ENCODE data around the gene PDK1.
"Not testable (repeated sequence)": the region's sequence is repeated elsewhere in the genome, so short reads cannot be mapped to it uniquely, and the experiment has no call there.

The PDK1 gene

GRCh38 chr2:172552547-172553291, 3.2 kb upstream of the PDK1 start:
- DNase-seq, result peak; percentile 91

GRCh38 chr2:172554352-172555271, 1.3 kb upstream of the PDK1 start:
- DNase-seq, result no peak

GRCh38 chr2:172555272-172555521, 693 bp upstream of the PDK1 start:
- DNase-seq, result no peak

GRCh38 chr2:172556284-172557033, 569 bp downstream of the PDK1 start:
- DNase-seq, result peak; percentile 50

GRCh38 chr2:172558372-172558771, 2.5 kb downstream of the PDK1 start:
- DNase-seq, result no peak

- no peak for DNase-seq
Observed at GRCh38 chr2:172560721-172561120, 4.8 kb downstream of the PDK1 start.

GRCh38 chr2:172561270-172561669, 5.4 kb downstream of the PDK1 start:
- DNase-seq, result no peak

- DNase-seq, result no peak
Observed at GRCh38 chr2:172562298-172562697, 6.4 kb downstream of the PDK1 start.

GRCh38 chr2:172564376-172564775, 8.5 kb downstream of the PDK1 start:
- no peak for DNase-seq

- DNase-seq, result no peak
Observed at GRCh38 chr2:172571245-172571644, 15.4 kb downstream of the PDK1 start.

- DNase-seq, result no peak
Observed at GRCh38 chr2:172572981-172573380, 17.1 kb downstream of the PDK1 start.

- DNase-seq, result no peak
Observed at GRCh38 chr2:172574965-172575364, 19.1 kb downstream of the PDK1 start.

- peak; percentile 13 for DNase-seq
Observed at GRCh38 chr2:172578054-172578453, 22.2 kb downstream of the PDK1 start.

GRCh38 chr2:172578860-172579512, 23.1 kb downstream of the PDK1 start:
- no peak for DNase-seq

GRCh38 chr2:172580544-172580943, 24.7 kb downstream of the PDK1 start:
- no peak for DNase-seq

- DNase-seq, result no peak
Observed at GRCh38 chr2:172582656-172583055, 26.8 kb downstream of the PDK1 start.

- DNase-seq, result no peak
Observed at GRCh38 chr2:172586245-172586891, 30.5 kb downstream of the PDK1 start.

- DNase-seq, result not testable (repeated sequence)
Observed at GRCh38 chr2:172587231-172587630, 31.3 kb downstream of the PDK1 start.

- DNase-seq, result no peak
Observed at GRCh38 chr2:172588931-172589330, 33.0 kb downstream of the PDK1 start.

GRCh38 chr2:172591386-172591785, 35.5 kb downstream of the PDK1 start:
- not testable (repeated sequence) for DNase-seq

- DNase-seq, result not testable (repeated sequence)
Observed at GRCh38 chr2:172592190-172592589, 36.3 kb downstream of the PDK1 start.

- DNase-seq, result no peak
Observed at GRCh38 chr2:172596776-172597175, 40.9 kb downstream of the PDK1 start.

All from fibroblast of skin of abdomen (primary cell).